Mesothelial cell of epicardium (in vitro differentiated cells): ENCODE data around the gene ARL14. TPM values are rescaled to one million over a fixed set of nuclear protein-coding genes. Genes with fewer than 3 reads are reported as not detected.

ENCODE experiments used
- DNase-seq, 2 experiments: peaks; one replicate each; pipeline ENCODE4 v3.0.0; 2021; ENCODE audit warnings: low spot score in 2 of 2; ENCODE audit not compliant: unreplicated experiment in 2 of 2
- H3K27ac Mint-ChIP-seq: 2 replicates; pipeline ENCODE4 v1.8.0; 2021; ENCODE audit warnings: mixed read lengths
- H3K27me3 Mint-ChIP-seq: 2 replicates; pipeline ENCODE4 v1.8.0; 2021; ENCODE audit warnings: low read depth, mixed read lengths
- H3K36me3 Mint-ChIP-seq: 2 replicates; pipeline ENCODE4 v1.8.0; 2021; ENCODE audit warnings: mixed read lengths
- H3K4me1 Mint-ChIP-seq: 2 replicates; pipeline ENCODE4 v1.8.0; 2021; ENCODE audit warnings: mixed read lengths
- H3K4me3 Mint-ChIP-seq: 2 replicates; pipeline ENCODE4 v1.8.0; 2021; ENCODE audit warnings: mild to moderate bottlenecking, moderate library complexity, mixed read lengths
- H3K9me3 Mint-ChIP-seq: 2 replicates; pipeline ENCODE4 v1.8.0; 2021; ENCODE audit warnings: mixed read lengths
- total RNA-seq: library from RNA; stranded (reverse); gene quantifications from 3 replicates; pipeline ENCODE4 v1.2.1, GENCODE V29; 2021
- TF ChIP-seq, protein P1 (sequence below): fragments of 200-600 bp; sonication (generic); IDR thresholded peaks from one replicate; pipeline ENCODE4 v1.5.0; 2021; ENCODE audit warnings: antibody characterized with exemption; ENCODE audit not compliant: unreplicated experiment

ARL14 gene
- not detected in 3 replicates for total RNA-seq

GRCh38 chr3:160676547-160677303, at the start of gene ARL14:
Gene ARL14, plus strand, starts transcription at chr3:160677160. Its CDS starts 187 bp downstream, at chr3:160677347.
- peaks cover 25% of the 10 kb centered on the region for H3K4me1 Mint-ChIP-seq
- H3K27ac Mint-ChIP-seq: peak within 1 kb of the TSS; percentile 4
- no peak within 1 kb of the TSS for H3K4me3 Mint-ChIP-seq
- H3K27me3 Mint-ChIP-seq: no peaks in the 10 kb centered on the region
- no peak for DNase-seq
- TF ChIP-seq, protein P1, sequence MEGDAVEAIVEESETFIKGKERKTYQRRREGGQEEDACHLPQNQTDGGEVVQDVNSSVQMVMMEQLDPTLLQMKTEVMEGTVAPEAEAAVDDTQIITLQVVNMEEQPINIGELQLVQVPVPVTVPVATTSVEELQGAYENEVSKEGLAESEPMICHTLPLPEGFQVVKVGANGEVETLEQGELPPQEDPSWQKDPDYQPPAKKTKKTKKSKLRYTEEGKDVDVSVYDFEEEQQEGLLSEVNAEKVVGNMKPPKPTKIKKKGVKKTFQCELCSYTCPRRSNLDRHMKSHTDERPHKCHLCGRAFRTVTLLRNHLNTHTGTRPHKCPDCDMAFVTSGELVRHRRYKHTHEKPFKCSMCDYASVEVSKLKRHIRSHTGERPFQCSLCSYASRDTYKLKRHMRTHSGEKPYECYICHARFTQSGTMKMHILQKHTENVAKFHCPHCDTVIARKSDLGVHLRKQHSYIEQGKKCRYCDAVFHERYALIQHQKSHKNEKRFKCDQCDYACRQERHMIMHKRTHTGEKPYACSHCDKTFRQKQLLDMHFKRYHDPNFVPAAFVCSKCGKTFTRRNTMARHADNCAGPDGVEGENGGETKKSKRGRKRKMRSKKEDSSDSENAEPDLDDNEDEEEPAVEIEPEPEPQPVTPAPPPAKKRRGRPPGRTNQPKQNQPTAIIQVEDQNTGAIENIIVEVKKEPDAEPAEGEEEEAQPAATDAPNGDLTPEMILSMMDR: no peak
- no peaks in the 10 kb centered on the region for H3K9me3 Mint-ChIP-seq
- no peaks in the 10 kb centered on the region for H3K36me3 Mint-ChIP-seq

DNA sequence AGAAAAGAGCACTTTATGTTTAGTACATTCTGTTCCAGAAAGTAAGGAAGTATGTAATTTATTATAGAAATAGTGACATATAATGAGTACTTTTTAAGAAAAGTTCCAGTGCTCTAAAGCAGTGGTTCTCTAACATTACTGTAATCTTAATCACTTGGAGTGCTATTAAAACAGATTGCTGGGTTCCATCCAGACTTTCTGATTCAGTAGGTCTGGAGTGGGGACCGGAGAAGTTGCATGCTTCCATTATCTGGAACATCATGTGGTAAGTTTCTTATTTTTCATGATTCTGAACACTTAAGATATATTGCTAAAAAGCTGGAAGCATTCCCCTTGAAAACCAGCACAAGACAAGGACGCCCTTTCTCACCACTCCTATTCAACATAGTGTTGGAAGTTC, 47.5 kb upstream of the ARL14 start:
- Mint-ChIP-seq H3K36me3 (no peaks in the 10 kb centered on the region), H3K4me1 (no peaks in the 10 kb centered on the region)

GRCh38 chr3:160633361-160634083, 43.4 kb upstream of the ARL14 start:
- H3K4me3 Mint-ChIP-seq: no peak overlapping the region
- no peaks in the 10 kb centered on the region for H3K4me1 Mint-ChIP-seq
- H3K9me3 Mint-ChIP-seq: no peaks in the 10 kb centered on the region
- no peaks in the 10 kb centered on the region for H3K36me3 Mint-ChIP-seq
- TF ChIP-seq, protein P1: no peak
- peaks cover 3% of the 10 kb centered on the region for H3K27me3 Mint-ChIP-seq
- no peak overlapping the region for H3K27ac Mint-ChIP-seq
- no peak for DNase-seq

More for the DNA sequence above, 47.5 kb upstream of the ARL14 start:
- Mint-ChIP-seq H3K27ac (no peak overlapping the region), H3K4me3 (no peak overlapping the region), H3K27me3 (peaks cover 3% of the 10 kb centered on the region), H3K9me3 (no peaks in the 10 kb centered on the region)
- TF ChIP-seq, protein P1: no peak
- no peak for DNase-seq

- Mint-ChIP-seq H3K27me3 (no peaks in the 10 kb centered on the region), H3K36me3 (no peaks in the 10 kb centered on the region), H3K4me1 (no peaks in the 10 kb centered on the region), H3K9me3 (no peaks in the 10 kb centered on the region), H3K27ac (no peak overlapping the region), H3K4me3 (no peak overlapping the region)
- no peak for DNase-seq
- TF ChIP-seq, protein P1: no peak
Measured at GRCh38 chr3:160635213-160635612, 41.7 kb upstream of the ARL14 start.

GRCh38 chr3:160637086-160637485, 39.9 kb upstream of the ARL14 start:
- TF ChIP-seq, protein P1: no peak
- no peak overlapping the region for H3K4me3 Mint-ChIP-seq
- no peaks in the 10 kb centered on the region for H3K9me3 Mint-ChIP-seq
- no peaks in the 10 kb centered on the region for H3K27me3 Mint-ChIP-seq
- H3K36me3 Mint-ChIP-seq: no peaks in the 10 kb centered on the region
- peaks cover 4% of the 10 kb centered on the region for H3K4me1 Mint-ChIP-seq
- DNase-seq: no peak
- no peak overlapping the region for H3K27ac Mint-ChIP-seq
